H9 (cell line): ENCODE data around the gene PTGS1. TPM values are rescaled to one million over a fixed set of nuclear protein-coding genes. Genes with fewer than 3 reads are reported as not detected.

Experiments used
- DNase-seq: peaks from one replicate; pipeline ENCODE4 v3.0.0-alpha.2; 2017
- H2AFZ ChIP-seq: one replicate; pipeline ENCODE4 v1.6.1; 2013; ENCODE audit warnings: mild to moderate bottlenecking, low read length, control low read depth, moderate library complexity
- H2AK5ac ChIP-seq: 2 replicates; pipeline ENCODE4 v1.6.1; 2013; ENCODE audit warnings: low read length, control low read depth, mixed read lengths; ENCODE audit not compliant: insufficient read length
- H2BK120ac ChIP-seq: one replicate; pipeline ENCODE4 v1.6.1; 2013; ENCODE audit warnings: low read depth, mild to moderate bottlenecking, low read length, control low read depth, inconsistent platforms; ENCODE audit not compliant: poor library complexity, severe bottlenecking
- H2BK12ac ChIP-seq: 2 replicates; pipeline ENCODE4 v1.6.1; 2013; ENCODE audit warnings: low read length, control low read depth, mixed read lengths, low read depth; ENCODE audit not compliant: insufficient read length
- H2BK15ac ChIP-seq: 2 replicates; pipeline ENCODE4 v1.6.1; 2013; ENCODE audit warnings: low read depth, low read length, control low read depth
- H2BK20ac ChIP-seq: one replicate; pipeline ENCODE4 v1.6.1; 2013; ENCODE audit warnings: low read depth, mild to moderate bottlenecking, low read length, control low read depth, inconsistent platforms; ENCODE audit not compliant: poor library complexity, severe bottlenecking
- H2BK5ac ChIP-seq: 2 replicates; pipeline ENCODE4 v1.6.1; 2013; ENCODE audit warnings: low read length, control low read depth, mixed read lengths; ENCODE audit not compliant: insufficient read length
- H3K14ac ChIP-seq: 2 replicates; pipeline ENCODE4 v1.6.1; 2013; ENCODE audit warnings: low read length, control low read depth; ENCODE audit not compliant: insufficient read depth
- H3K18ac ChIP-seq: 2 replicates; pipeline ENCODE4 v1.6.1; 2013; ENCODE audit warnings: low read depth, mild to moderate bottlenecking, mixed read lengths, low read length, control low read depth; ENCODE audit not compliant: insufficient read length
- H3K23ac ChIP-seq: 2 replicates; pipeline ENCODE4 v1.6.1; 2013; ENCODE audit warnings: low read length, control low read depth, mixed read lengths, low read depth; ENCODE audit not compliant: insufficient read length
- H3K23me2 ChIP-seq: 2 replicates; pipeline ENCODE4 v1.6.1; 2013; ENCODE audit warnings: low read depth, mild to moderate bottlenecking, mixed read lengths, low read length, control low read depth; ENCODE audit not compliant: insufficient read length, poor library complexity, severe bottlenecking
- H3K27ac ChIP-seq: 2 replicates; pipeline ENCODE4 v1.5.1; 2013; ENCODE audit warnings: low read length, control low read depth, mixed read lengths, low read depth; ENCODE audit not compliant: insufficient read length
- H3K27me3 ChIP-seq: 2 replicates; pipeline ENCODE4 v1.6.1; 2013; ENCODE audit warnings: low read length, control low read depth, inconsistent platforms; ENCODE audit not compliant: insufficient read depth
- H3K4ac ChIP-seq: 2 replicates; pipeline ENCODE4 v1.6.1; 2013; ENCODE audit warnings: low read depth, mild to moderate bottlenecking, control low read depth, inconsistent platforms, low read length, moderate library complexity
- H3K4me1 ChIP-seq: 2 replicates; pipeline ENCODE4 v1.6.1; 2013; ENCODE audit warnings: low read length, control low read depth, inconsistent platforms; ENCODE audit not compliant: insufficient read depth
- H3K4me2 ChIP-seq: 2 replicates; pipeline ENCODE4 v1.6.1; 2013; ENCODE audit warnings: low read length, control low read depth, mixed read lengths; ENCODE audit not compliant: insufficient read length, insufficient read depth
- H3K56ac ChIP-seq: 2 replicates; pipeline ENCODE4 v1.6.1; 2013; ENCODE audit warnings: low read depth, mild to moderate bottlenecking, mixed read lengths, low read length, control low read depth; ENCODE audit not compliant: insufficient read length
- H3K79me1 ChIP-seq: 2 replicates; pipeline ENCODE4 v1.6.1; 2013; ENCODE audit warnings: low read depth, mild to moderate bottlenecking, moderate library complexity, low read length, control low read depth, inconsistent platforms; ENCODE audit not compliant: insufficient read depth, poor library complexity, severe bottlenecking
- H3K79me2 ChIP-seq: 2 replicates; pipeline ENCODE4 v1.6.1; 2013; ENCODE audit warnings: low read length, control low read depth, inconsistent platforms; ENCODE audit not compliant: insufficient read depth
- H3K9ac ChIP-seq: 2 replicates; pipeline ENCODE4 v1.6.1; 2013; ENCODE audit warnings: low read length, control low read depth, mixed read lengths; ENCODE audit not compliant: insufficient read length; ENCODE audit errors: extremely low read depth
- H3K9me3 ChIP-seq: one replicate; pipeline ENCODE4 v1.6.1; 2013; ENCODE audit warnings: low read depth, low read length, inconsistent platforms; ENCODE audit not compliant: control insufficient read depth
- H3T11ph ChIP-seq: one replicate; pipeline ENCODE4 v1.6.1; 2013; ENCODE audit warnings: mild to moderate bottlenecking, low read length, control low read depth, inconsistent platforms
- H4K20me1 ChIP-seq: one replicate; pipeline ENCODE4 v1.6.1; 2013; ENCODE audit not compliant: control insufficient read depth, insufficient read length, insufficient read depth
- H4K5ac ChIP-seq: 2 replicates; pipeline ENCODE4 v1.6.1; 2013; ENCODE audit warnings: low read depth, mild to moderate bottlenecking, mixed read lengths, low read length, control low read depth; ENCODE audit not compliant: insufficient read length
- H4K8ac ChIP-seq: replicated peaks from 2 replicates; pipeline ENCODE4 v1.6.1; 2013; ENCODE audit warnings: low read length, control low read depth, mixed read lengths, low read depth; ENCODE audit not compliant: insufficient read length
- H4K91ac ChIP-seq: 2 replicates; pipeline ENCODE4 v1.6.1; 2013; ENCODE audit warnings: low read depth, mild to moderate bottlenecking, moderate library complexity, mixed read lengths, low read length, control low read depth; ENCODE audit not compliant: insufficient read length
- H3K27ac Mint-ChIP-seq, 3 experiments: 2 replicates in 2 of 3; 3 replicates in 1 of 3; pipeline ENCODE4 v1.8.0; 2020 to 2021; ENCODE audit warnings: mixed read lengths in 3 of 3, mild to moderate bottlenecking in 1 of 3, moderate library complexity in 1 of 3
- H3K27me3 Mint-ChIP-seq: 2 replicates; pipeline ENCODE4 v1.8.0; 2021; ENCODE audit warnings: low read depth, mild to moderate bottlenecking, moderate library complexity, mixed read lengths
- H3K36me3 Mint-ChIP-seq, 3 experiments: 2 replicates in 2 of 3; 3 replicates in 1 of 3; pipeline ENCODE4 v1.8.0; 2020 to 2021; ENCODE audit warnings: low read depth in 3 of 3, mixed read lengths in 3 of 3; ENCODE audit not compliant: insufficient read depth in 1 of 3
- H3K4me1 Mint-ChIP-seq, 2 experiments: 2 replicates each; pipeline ENCODE4 v1.8.0; 2020; ENCODE audit warnings: mixed read lengths in 2 of 2
- H3K4me3 Mint-ChIP-seq, 2 experiments: 2 replicates in 1 of 2; 3 replicates in 1 of 2; pipeline ENCODE4 v1.8.0; 2020 to 2021; ENCODE audit warnings: mild to moderate bottlenecking in 2 of 2, mixed read lengths in 2 of 2, moderate library complexity in 1 of 2
- H3K9me3 Mint-ChIP-seq, 2 experiments: 2 replicates in 1 of 2; 3 replicates in 1 of 2; pipeline ENCODE4 v1.8.0; 2020; ENCODE audit warnings: mild to moderate bottlenecking in 2 of 2, mixed read lengths in 2 of 2, moderate library complexity in 1 of 2
- CTCF ChIP-seq: fragments of 200-600 bp; sonication (generic); conservative IDR thresholded peaks from 3 replicates; pipeline ENCODE4 v1.8.0; 2021; ENCODE audit warnings: antibody characterized with exemption, mild to moderate bottlenecking
- WGBS: extraction: QIAGEN DNeasy Blood & Tissue Kit; methylation state at CpG from one replicate; pipeline ENCODE4 v1.1.7; 2013; ENCODE audit warnings: missing lambda C conversion rate, low lambda C conversion rate, mixed read lengths; ENCODE audit not compliant: insufficient read length; ENCODE audit errors: extremely low coverage; 5-methylcytosine and 5-hydroxymethylcytosine counted together
- total RNA-seq: library from RNA; stranded (reverse); gene quantifications from 2 replicates; pipeline ENCODE4 v1.2.1, GENCODE V29; 2021

PTGS1 gene
- total RNA-seq, 1 experiment from 2014 or later, result 1.3 TPM

GRCh38 chr9:122420315-122420714 is 49.5 kb downstream of the PTGS1 start:
- H3K27me3 Mint-ChIP-seq, result no peaks in the 10 kb centered on the region; the same call in 1 of the 2 replicates
- no peak overlapping the region for H3K14ac ChIP-seq
- no peak overlapping the region for H2BK20ac ChIP-seq
- H3K27me3 ChIP-seq, result no peaks in the 10 kb centered on the region
- no peak overlapping the region for H3K23ac ChIP-seq
- H4K5ac ChIP-seq, result no peak overlapping the region
- peaks cover 84 to 89% of the 10 kb centered on the region in 2 experiments for H3K9me3 Mint-ChIP-seq
- no peak overlapping the region for H3K4me2 ChIP-seq
- no peaks in the 10 kb centered on the region for H4K20me1 ChIP-seq
- no peaks in the 10 kb centered on the region for H3K4me1 Mint-ChIP-seq
- H4K8ac ChIP-seq, result no peak overlapping the region
- H4K91ac ChIP-seq, result no peak overlapping the region
- H3K27ac ChIP-seq, result no peak overlapping the region
- peaks cover 32% of the 10 kb centered on the region for H3K9me3 ChIP-seq
- no peak overlapping the region for H3K18ac ChIP-seq
- H3K36me3 Mint-ChIP-seq, result peaks cover 3 to 19% (median 4%) of the 10 kb centered on the region in 3 experiments; a peak in 4 of 7 replicates
- H3T11ph ChIP-seq, result no peak overlapping the region
- no peak for DNase-seq
- no peaks in the 10 kb centered on the region for H3K23me2 ChIP-seq
- H2BK15ac ChIP-seq, result no peak overlapping the region
- no peaks in the 10 kb centered on the region for H3K79me2 ChIP-seq
- no peak overlapping the region for H3K9ac ChIP-seq
- no peaks in the 10 kb centered on the region for H3K79me1 ChIP-seq
- no peak overlapping the region for H2AK5ac ChIP-seq
- H2BK12ac ChIP-seq, result no peak overlapping the region
- no CpG with 5 or more reads among the region's 3 CpGs for WGBS
- no peak overlapping the region for H3K27ac Mint-ChIP-seq
- H2AFZ ChIP-seq, result no peak overlapping the region
- no peak overlapping the region for H2BK5ac ChIP-seq
- H3K4ac ChIP-seq, result no peak overlapping the region
- TF ChIP-seq CTCF, result no peak
- H3K56ac ChIP-seq, result no peak overlapping the region
- H3K4me1 ChIP-seq, result no peaks in the 10 kb centered on the region
- H3K4me3 Mint-ChIP-seq, result no peak overlapping the region
- H2BK120ac ChIP-seq, result no peak overlapping the region
